Mesendoderm (in vitro differentiated cells): Measurements from ENCODE around the gene AHCYL2.
"Not testable (repeated sequence)": the region's sequence is repeated elsewhere in the genome, so short reads cannot be mapped to it uniquely, and the experiment has no call there.

Experiments used
- DNase-seq: peaks from one replicate; pipeline ENCODE4 v3.0.0; 2013
- H2AK5ac ChIP-seq: 2 replicates; pipeline ENCODE4 v1.6.1; 2013; ENCODE audit warnings: low read length, inconsistent platforms
- H2BK120ac ChIP-seq: 2 replicates; pipeline ENCODE4 v1.6.1; 2013; ENCODE audit warnings: low read depth, mild to moderate bottlenecking, low read length, moderate library complexity, mixed read lengths
- H2BK15ac ChIP-seq: replicated peaks from 2 replicates; pipeline ENCODE4 v1.6.1; 2013; ENCODE audit warnings: low read depth, mild to moderate bottlenecking, moderate library complexity
- H2BK5ac ChIP-seq: 2 replicates; pipeline ENCODE4 v1.6.1; 2013; ENCODE audit warnings: low read length, inconsistent platforms
- H3K18ac ChIP-seq: 2 replicates; pipeline ENCODE4 v1.6.1; 2013; ENCODE audit warnings: mild to moderate bottlenecking, low read length, mixed read lengths
- H3K23ac ChIP-seq: one replicate; pipeline ENCODE4 v1.6.1; 2013; ENCODE audit warnings: low read length
- H3K27ac ChIP-seq: 2 replicates; pipeline ENCODE4 v1.5.1; 2013; ENCODE audit warnings: low read depth, mild to moderate bottlenecking, inconsistent platforms, low read length, moderate library complexity
- H3K27me3 ChIP-seq: 2 replicates; pipeline ENCODE4 v1.6.1; 2013; ENCODE audit warnings: low read length, control low read depth, mild to moderate bottlenecking, inconsistent platforms; ENCODE audit not compliant: insufficient read depth, poor library complexity
- H3K36me3 ChIP-seq: 2 replicates; pipeline ENCODE4 v1.6.1; 2013; ENCODE audit warnings: low read length, inconsistent platforms; ENCODE audit not compliant: control insufficient read depth, insufficient read depth
- H3K4ac ChIP-seq: one replicate; pipeline ENCODE4 v1.6.1; 2013; ENCODE audit warnings: low read depth, mild to moderate bottlenecking, low read length, moderate library complexity
- H3K4me1 ChIP-seq: 2 replicates; pipeline ENCODE4 v1.6.1; 2013; ENCODE audit warnings: low read depth, low read length, inconsistent platforms; ENCODE audit not compliant: control insufficient read depth
- H3K4me2 ChIP-seq: 2 replicates; pipeline ENCODE4 v1.6.1; 2013; ENCODE audit warnings: low read length
- H3K4me3 ChIP-seq: 2 replicates; pipeline ENCODE4 v1.5.1; 2013; ENCODE audit warnings: mild to moderate bottlenecking, low read length
- H3K56ac ChIP-seq: one replicate; pipeline ENCODE4 v1.6.1; 2013; ENCODE audit warnings: low read length
- H3K79me1 ChIP-seq: 2 replicates; pipeline ENCODE4 v1.6.1; 2013; ENCODE audit warnings: low read length, inconsistent platforms
- H3K79me2 ChIP-seq: 2 replicates; pipeline ENCODE4 v1.6.1; 2013; ENCODE audit warnings: mild to moderate bottlenecking, low read length; ENCODE audit not compliant: control insufficient read depth, insufficient read depth
- H3K9ac ChIP-seq: 2 replicates; pipeline ENCODE4 v1.6.1; 2013; ENCODE audit warnings: low read length, inconsistent platforms
- H4K5ac ChIP-seq: one replicate; pipeline ENCODE4 v1.6.1; 2013; ENCODE audit warnings: low read length
- H4K8ac ChIP-seq: one replicate; pipeline ENCODE4 v1.6.1; 2013; ENCODE audit warnings: low read depth, mild to moderate bottlenecking, control low read depth, low read length, moderate library complexity
- WGBS: extraction: QIAGEN DNeasy Blood & Tissue Kit; methylation state at CpG from one replicate; pipeline ENCODE4 v1.1.7; 2013; ENCODE audit warnings: low lambda C conversion rate, missing lambda C conversion rate; ENCODE audit not compliant: insufficient coverage; ENCODE audit errors: extremely low coverage; 5-methylcytosine and 5-hydroxymethylcytosine counted together

AHCYL2 gene

GRCh38 chr7:129394982-129395914 is 170.4 kb downstream of the AHCYL2 start:
- no peak for DNase-seq
- Histone ChIP-seq H3K4me3 (no peak overlapping the region), H2AK5ac (no peak overlapping the region), H4K8ac (no peak overlapping the region), H3K27me3 (no peaks in the 10 kb centered on the region), H4K5ac (no peak overlapping the region), H3K4me2 (no peak overlapping the region), H3K9ac (no peak overlapping the region), H2BK120ac (no peak overlapping the region), H3K23ac (no peak overlapping the region), H3K79me1 (no peaks in the 10 kb centered on the region), H2BK15ac (no peak overlapping the region), H3K4ac (no peak overlapping the region), H3K4me1 (no peaks in the 10 kb centered on the region), H3K36me3 (no peaks in the 10 kb centered on the region), H3K79me2 (no peaks in the 10 kb centered on the region), H2BK5ac (no peak overlapping the region), H3K27ac (no peak overlapping the region), H3K18ac (no peak overlapping the region), H3K56ac (no peak overlapping the region)
- WGBS = no CpG with 5 or more reads among the region's 4 CpGs

GRCh38 chr7:129401228-129401966 is 176.6 kb downstream of the AHCYL2 start:
- DNase-seq = peak; percentile 68

DNA sequence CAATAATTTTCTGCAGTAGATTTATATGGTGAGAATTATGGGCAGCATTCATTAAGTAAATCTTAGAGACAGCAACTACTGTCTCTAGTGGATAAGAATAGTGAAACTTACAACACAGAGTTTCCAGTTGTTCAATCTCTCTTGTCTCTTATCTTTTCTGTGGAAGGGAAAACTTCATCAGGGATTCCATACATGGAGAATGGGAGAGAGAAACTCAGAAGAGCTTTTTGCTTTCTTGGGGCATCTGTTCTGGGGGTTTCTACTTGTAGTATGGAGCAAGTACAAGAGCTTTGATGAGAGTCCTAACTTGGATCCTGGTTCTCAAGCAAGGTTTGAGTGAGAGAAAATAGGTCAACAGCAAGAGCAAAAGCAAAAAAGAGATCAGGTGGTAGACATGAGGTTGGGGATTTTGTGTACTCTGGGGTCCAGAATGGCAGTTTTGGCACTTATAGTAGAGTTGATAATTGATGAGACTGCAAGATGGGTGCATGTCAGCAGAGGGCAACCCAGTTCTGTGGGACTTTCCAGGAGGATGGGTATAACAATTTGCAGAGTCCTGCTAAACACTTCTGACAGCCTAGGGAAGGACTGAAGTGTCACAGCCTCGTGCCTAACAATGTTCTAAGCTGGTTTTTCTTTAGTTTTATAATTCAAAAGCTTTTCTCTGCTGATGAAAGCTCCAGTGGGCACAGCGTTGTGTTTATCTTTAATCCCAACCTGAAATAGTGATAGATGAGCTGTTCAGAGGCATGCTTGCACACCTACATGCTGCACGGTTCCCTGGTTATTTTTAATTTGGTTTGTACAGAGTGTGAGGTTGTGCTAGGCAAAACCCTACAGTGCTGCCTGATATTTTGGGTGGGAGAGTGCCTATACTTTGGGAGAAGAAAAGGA is 177.4 kb downstream of the AHCYL2 start:
- no peak overlapping the region for H2BK15ac ChIP-seq
- no peaks in the 10 kb centered on the region for H3K79me1 ChIP-seq
- no peak overlapping the region for H3K23ac ChIP-seq
- no peaks in the 10 kb centered on the region for H3K27me3 ChIP-seq
- no peak overlapping the region for H4K8ac ChIP-seq
- no peak overlapping the region for H4K5ac ChIP-seq
- H2BK5ac ChIP-seq = no peak overlapping the region
- no peaks in the 10 kb centered on the region for H3K79me2 ChIP-seq
- H3K4me2 ChIP-seq = no peak overlapping the region
- no peaks in the 10 kb centered on the region for H3K4me1 ChIP-seq
- H2BK120ac ChIP-seq = no peak overlapping the region
- no peak overlapping the region for H3K4me3 ChIP-seq
- H3K18ac ChIP-seq = no peak overlapping the region
- DNase-seq = peak; percentile 16
- no peak overlapping the region for H2AK5ac ChIP-seq
- no peak overlapping the region for H3K56ac ChIP-seq
- H3K27ac ChIP-seq = no peak overlapping the region
- no peaks in the 10 kb centered on the region for H3K36me3 ChIP-seq
- WGBS = no CpG with 5 or more reads among the region's 3 CpGs
- H3K9ac ChIP-seq = no peak overlapping the region
- H3K4ac ChIP-seq = no peak overlapping the region

More at GRCh38 chr7:129401228-129401966, 176.6 kb downstream of the AHCYL2 start:
- no peaks in the 10 kb centered on the region for H3K27me3 ChIP-seq
- H2AK5ac ChIP-seq = no peak overlapping the region
- H3K4me3 ChIP-seq = no peak overlapping the region
- no peak overlapping the region for H3K4ac ChIP-seq
- H3K36me3 ChIP-seq = no peaks in the 10 kb centered on the region
- no peak overlapping the region for H3K27ac ChIP-seq
- no peak overlapping the region for H3K23ac ChIP-seq
- H4K5ac ChIP-seq = no peak overlapping the region
- H3K79me2 ChIP-seq = no peaks in the 10 kb centered on the region
- H3K18ac ChIP-seq = no peak overlapping the region
- H2BK5ac ChIP-seq = no peak overlapping the region
- H2BK120ac ChIP-seq = no peak overlapping the region
- H3K79me1 ChIP-seq = no peaks in the 10 kb centered on the region
- no CpG with 5 or more reads among the region's 1 CpG for WGBS
- no peak overlapping the region for H2BK15ac ChIP-seq
- no peak overlapping the region for H3K4me2 ChIP-seq
- H4K8ac ChIP-seq = no peak overlapping the region
- no peaks in the 10 kb centered on the region for H3K4me1 ChIP-seq
- H3K56ac ChIP-seq = no peak overlapping the region
- no peak overlapping the region for H3K9ac ChIP-seq

GRCh38 chr7:129405527-129405926 is 180.7 kb downstream of the AHCYL2 start:
- Histone ChIP-seq H3K23ac (no peak overlapping the region), H3K4me1 (no peaks in the 10 kb centered on the region), H3K4me3 (no peak overlapping the region)

DNA sequence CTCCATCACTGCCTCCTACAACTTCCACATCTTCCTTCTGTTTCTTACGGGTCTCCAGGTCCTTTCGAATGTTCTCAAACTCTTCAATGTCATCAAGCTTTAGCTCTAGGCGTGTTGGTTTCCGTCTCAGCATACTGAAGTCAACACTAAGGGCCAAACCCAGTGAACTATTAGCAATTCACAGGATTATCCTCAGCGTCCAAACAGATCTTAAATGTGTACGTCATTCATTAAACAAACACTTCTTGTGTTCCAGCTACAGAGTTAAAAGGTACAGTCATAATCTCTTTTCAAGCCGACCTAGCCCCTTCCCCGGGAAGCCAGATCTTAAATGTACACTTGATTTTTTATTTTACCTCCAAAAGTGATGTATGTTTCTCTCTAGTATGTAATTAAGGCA is 185.4 kb downstream of the AHCYL2 start:
- H4K8ac ChIP-seq, H2BK15ac ChIP-seq: not testable (repeated sequence)
- no CpG with 5 or more reads among the region's 8 CpGs for WGBS

More at GRCh38 chr7:129405527-129405926, 180.7 kb downstream of the AHCYL2 start:
- H3K79me2 ChIP-seq = no peaks in the 10 kb centered on the region
- no peak overlapping the region for H2BK15ac ChIP-seq
- no peak overlapping the region for H4K8ac ChIP-seq
- no peak overlapping the region for H3K9ac ChIP-seq
- no peak for DNase-seq
- H2BK120ac ChIP-seq = no peak overlapping the region
- no peaks in the 10 kb centered on the region for H3K27me3 ChIP-seq
- H3K4me2 ChIP-seq = no peak overlapping the region
- no peak overlapping the region for H2AK5ac ChIP-seq
- H3K36me3 ChIP-seq = no peaks in the 10 kb centered on the region
- H3K79me1 ChIP-seq = no peaks in the 10 kb centered on the region
- H4K5ac ChIP-seq = no peak overlapping the region
- no peak overlapping the region for H3K18ac ChIP-seq
- no peak overlapping the region for H3K27ac ChIP-seq
- H3K4ac ChIP-seq = no peak overlapping the region
- no peak overlapping the region for H2BK5ac ChIP-seq
- no peak overlapping the region for H3K56ac ChIP-seq

More for the DNA sequence above, 185.4 kb downstream of the AHCYL2 start:
- H3K4ac ChIP-seq, DNase-seq, H2BK120ac ChIP-seq, H2AK5ac ChIP-seq, H3K4me3 ChIP-seq, H4K5ac ChIP-seq, H3K27me3 ChIP-seq, H3K23ac ChIP-seq, H3K27ac ChIP-seq, H3K79me1 ChIP-seq, H3K18ac ChIP-seq, H3K4me1 ChIP-seq, H3K56ac ChIP-seq, H3K4me2 ChIP-seq, H3K79me2 ChIP-seq, H3K36me3 ChIP-seq, H2BK5ac ChIP-seq, H3K9ac ChIP-seq: not testable (repeated sequence)
